NOMO-1 (cell line): Measurements from ENCODE around the gene ACOT8.
"Not testable (repeated sequence)": the region's sequence is repeated elsewhere in the genome, so short reads cannot be mapped to it uniquely, and the experiment has no call there.

Experiments
- DNase-seq, 2 experiments: peaks; one replicate each; lab custom pipeline; 2025; ENCODE audit not compliant: unreplicated experiment in 2 of 2; lab: John Stamatoyannopoulos, UW

ACOT8 gene

GRCh38 chr20:45798935-45799642, 58.1 kb downstream of the ACOT8 start:
- DNase-seq, result peak; percentile 52 to 64

- DNase-seq, result not testable (repeated sequence)
These were observed 59.2 kb downstream of the ACOT8 start for GRCh38 chr20:45797955-45798354.

- not testable (repeated sequence) for DNase-seq
These were observed 59.7 kb downstream of the ACOT8 start for GRCh38 chr20:45797510-45797909.

GRCh38 chr20:45796337-45797065, 60.7 kb downstream of the ACOT8 start:
- DNase-seq, result no peak

GRCh38 chr20:45792317-45793118, 64.7 kb downstream of the ACOT8 start:
- peak; percentile 64 to 65 for DNase-seq
